ENCODE results near the gene TREH.
A peak's percentile ranks its signal among the peaks of the same experiment; 100 is the strongest.
"Not testable (repeated sequence)": the region's sequence is repeated elsewhere in the genome, so short reads cannot be mapped to it uniquely, and the experiment has no call there.

Gene TREH

GRCh38 chr11:118679483-118679882 lies at the start of gene TREH:
TSS of gene TREH (minus strand) at chr11:118679650. CDS start at chr11:118679627, 23 bp downstream.
- no peak for DNase-seq

- not testable (repeated sequence) for DNase-seq
Observed at GRCh38 chr11:118728112-118728511, 48.7 kb upstream of the TREH start.

GRCh38 chr11:118727721-118728066 lies 48.2 kb upstream of the TREH start:
- not testable (repeated sequence) for DNase-seq

GRCh38 chr11:118727001-118727720 lies 47.7 kb upstream of the TREH start:
- not testable (repeated sequence) for DNase-seq

- DNase-seq = not testable (repeated sequence)
Observed at GRCh38 chr11:118721478-118722015, 42.1 kb upstream of the TREH start.

- DNase-seq = not testable (repeated sequence)
Observed at GRCh38 chr11:118720740-118721139, 41.3 kb upstream of the TREH start.

- DNase-seq = not testable (repeated sequence)
Observed at GRCh38 chr11:118720078-118720477, 40.6 kb upstream of the TREH start.

- not testable (repeated sequence) for DNase-seq
Observed at GRCh38 chr11:118718562-118718961, 39.1 kb upstream of the TREH start.

GRCh38 chr11:118717733-118718132 lies 38.3 kb upstream of the TREH start:
- not testable (repeated sequence) for DNase-seq

GRCh38 chr11:118717221-118717620 lies 37.8 kb upstream of the TREH start:
- DNase-seq = not testable (repeated sequence)

- peak; percentile 33 for DNase-seq
Observed at GRCh38 chr11:118715837-118716260, 36.4 kb upstream of the TREH start.

- no peak for DNase-seq
Observed at GRCh38 chr11:118715245-118715831, 35.9 kb upstream of the TREH start.

- peak; percentile 25 for DNase-seq
Observed at GRCh38 chr11:118714816-118715215, 35.4 kb upstream of the TREH start.

- DNase-seq = not testable (repeated sequence)
Observed at GRCh38 chr11:118714416-118714815, 35.0 kb upstream of the TREH start.

GRCh38 chr11:118708296-118708695 lies 28.8 kb upstream of the TREH start:
- no peak for DNase-seq

GRCh38 chr11:118706546-118706825 lies 27.0 kb upstream of the TREH start:
- DNase-seq = no peak

- DNase-seq = no peak
Observed at GRCh38 chr11:118705791-118706545, 26.5 kb upstream of the TREH start.

GRCh38 chr11:118705111-118705741 lies 25.8 kb upstream of the TREH start:
- peak; percentile 18 for DNase-seq

- no peak for DNase-seq
Observed at GRCh38 chr11:118703563-118704106, 24.2 kb upstream of the TREH start.

- DNase-seq = no peak
Observed at GRCh38 chr11:118699506-118700220, 20.2 kb upstream of the TREH start.

GRCh38 chr11:118697346-118697745 lies 17.9 kb upstream of the TREH start:
- DNase-seq = no peak

GRCh38 chr11:118696673-118697226 lies 17.3 kb upstream of the TREH start:
- no peak for DNase-seq

Measured in OCI-M1 (cell line).